ENCODE data around the gene HPSE2.
"Not testable (repeated sequence)": the region's sequence is repeated elsewhere in the genome, so short reads cannot be mapped to it uniquely, and the experiment has no call there.

The HPSE2 gene

DNA sequence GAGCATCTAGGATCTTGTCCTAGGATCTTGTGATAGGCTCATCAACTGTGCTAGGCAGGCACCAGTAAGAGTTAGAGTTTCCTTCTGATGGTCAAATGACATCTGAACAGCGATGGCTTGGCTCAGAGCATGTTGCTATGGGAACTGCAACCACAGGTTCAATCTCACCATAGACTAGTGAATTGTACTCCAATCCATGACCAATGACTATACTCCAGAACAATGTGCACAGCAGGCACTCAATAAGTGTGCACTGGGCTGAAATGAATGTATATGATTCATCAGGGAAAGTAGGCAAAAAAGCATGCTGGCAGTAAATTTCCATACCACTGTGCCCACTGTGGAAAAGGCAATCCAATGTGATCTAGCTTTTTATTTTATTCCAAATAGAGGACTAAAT, 625.4 kb downstream of the HPSE2 start:
- DNase-seq: no peak

DNA sequence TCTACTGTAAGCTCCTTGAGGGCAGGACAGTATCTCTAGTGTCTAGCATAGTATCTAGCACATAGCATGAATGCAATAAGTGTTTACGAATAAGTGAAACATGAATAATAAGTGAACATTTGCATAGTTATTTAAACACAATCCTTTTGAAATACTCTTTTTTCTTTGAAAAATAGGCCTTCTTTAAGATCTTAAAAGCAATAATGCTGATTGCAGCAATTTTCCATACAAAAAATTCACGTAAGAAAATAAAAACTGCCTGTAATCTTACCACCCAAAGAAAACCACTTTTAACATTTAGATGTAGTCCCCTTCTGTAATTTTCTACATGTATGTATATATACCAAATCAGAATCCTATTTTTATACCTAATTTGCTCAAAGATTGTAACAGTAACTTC, 626.4 kb downstream of the HPSE2 start:
- DNase-seq: no peak

DNA sequence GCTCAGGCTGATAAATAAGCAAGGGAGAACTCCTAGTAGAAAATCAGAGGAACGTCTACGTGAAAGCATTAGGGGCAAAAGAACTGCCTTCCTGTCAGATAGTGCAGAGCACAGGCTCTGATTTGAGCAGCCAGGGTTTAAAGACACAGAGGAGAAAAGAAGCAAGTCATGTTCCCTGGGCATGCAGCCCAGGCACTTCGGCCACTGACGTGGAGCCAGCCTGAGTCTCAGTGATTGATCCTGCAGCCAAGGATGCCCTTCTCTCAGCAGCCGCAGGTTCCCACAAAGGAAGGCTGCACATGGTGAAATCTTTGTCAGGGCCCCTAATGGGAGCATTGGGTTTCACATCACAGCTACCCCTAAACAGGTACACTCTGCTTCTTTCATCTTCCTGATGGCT, 627.2 kb downstream of the HPSE2 start:
- DNase-seq: no peak

DNA sequence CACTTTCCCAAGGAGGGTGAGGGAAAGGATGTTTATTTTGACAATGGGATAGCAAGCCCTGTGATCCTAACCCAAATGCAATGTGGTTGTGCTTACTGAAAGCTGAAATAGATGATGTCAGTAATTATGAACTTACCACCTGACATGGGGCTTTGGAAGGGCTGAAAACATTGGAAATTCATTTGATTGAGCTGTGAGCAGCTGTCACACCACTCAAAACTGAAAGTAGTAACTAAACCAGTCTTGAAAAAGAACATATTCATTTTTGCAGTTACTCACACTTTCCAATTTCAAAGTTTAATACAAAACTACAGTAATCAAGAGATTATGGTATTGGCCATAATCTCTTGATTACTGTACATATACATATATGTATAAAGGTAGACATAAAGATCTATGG, 633.4 kb downstream of the HPSE2 start:
- DNase-seq: no peak

DNA sequence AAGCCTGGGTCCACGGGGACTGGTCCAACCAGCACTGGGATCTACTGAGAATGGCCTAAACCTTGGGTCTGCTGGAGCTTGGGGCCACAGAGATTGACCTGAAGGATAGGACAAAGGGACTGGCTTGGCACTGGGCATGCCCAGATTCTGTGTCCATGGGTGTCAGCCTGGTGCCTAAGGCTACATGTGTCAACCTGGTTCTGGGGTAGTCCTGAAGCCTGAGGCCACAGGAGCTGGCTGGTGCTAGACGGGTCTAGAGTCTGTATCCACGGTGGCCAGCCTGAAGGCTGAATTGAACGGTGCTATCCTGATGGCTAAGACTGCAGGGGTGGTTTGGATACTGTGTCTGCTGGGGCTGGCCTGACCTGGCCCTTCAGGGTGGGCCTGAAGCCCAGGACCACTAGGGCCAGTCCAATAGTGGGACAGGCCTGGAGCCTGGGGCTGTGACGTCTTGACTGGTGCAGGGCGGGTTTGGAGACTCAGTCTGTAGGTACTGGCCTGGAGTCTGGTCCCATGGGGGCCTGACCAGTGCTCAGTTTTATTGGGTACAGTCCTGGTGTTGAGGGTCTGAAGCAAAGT, 636.5 kb downstream of the HPSE2 start:
- no peak for DNase-seq

DNA sequence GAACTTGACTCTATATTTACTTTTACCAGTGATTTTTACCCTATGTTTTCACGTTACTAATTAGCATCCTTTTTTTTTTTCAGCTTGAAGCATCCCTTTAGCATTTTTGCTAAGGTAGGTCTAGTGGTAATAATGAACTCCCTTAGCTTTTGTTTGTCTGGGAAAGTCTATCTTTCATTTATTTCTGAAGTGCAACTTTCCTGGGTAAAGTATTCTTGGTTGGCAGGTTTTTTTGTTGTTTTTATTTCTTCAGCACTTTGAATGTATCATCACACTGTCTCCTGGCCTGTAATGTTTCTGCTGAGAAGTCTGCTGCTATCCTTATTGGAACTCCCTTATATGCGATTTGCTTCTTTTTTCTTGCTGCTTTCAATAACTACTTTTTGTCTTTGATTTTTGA, 639.2 kb downstream of the HPSE2 start:
- no peak for DNase-seq

DNA sequence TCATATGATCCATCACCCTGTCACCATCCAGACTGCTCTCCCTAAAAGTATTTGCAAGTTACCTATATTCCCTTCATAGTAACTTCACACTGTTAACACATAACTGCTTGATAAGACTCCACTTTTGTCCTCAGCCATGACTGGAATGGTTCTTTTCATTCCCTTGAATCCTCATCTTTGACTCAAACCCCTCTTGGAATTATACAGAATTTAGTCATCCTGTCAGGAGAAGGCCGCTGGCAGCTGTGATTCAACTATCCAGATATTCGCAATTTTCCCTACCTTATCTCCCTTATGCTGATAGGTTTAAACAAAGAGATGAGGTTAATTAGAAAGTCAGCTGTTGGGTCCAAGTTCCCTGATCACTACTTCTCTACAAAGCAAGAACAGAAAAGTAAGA, 646.0 kb downstream of the HPSE2 start:
- no peak for DNase-seq

DNA sequence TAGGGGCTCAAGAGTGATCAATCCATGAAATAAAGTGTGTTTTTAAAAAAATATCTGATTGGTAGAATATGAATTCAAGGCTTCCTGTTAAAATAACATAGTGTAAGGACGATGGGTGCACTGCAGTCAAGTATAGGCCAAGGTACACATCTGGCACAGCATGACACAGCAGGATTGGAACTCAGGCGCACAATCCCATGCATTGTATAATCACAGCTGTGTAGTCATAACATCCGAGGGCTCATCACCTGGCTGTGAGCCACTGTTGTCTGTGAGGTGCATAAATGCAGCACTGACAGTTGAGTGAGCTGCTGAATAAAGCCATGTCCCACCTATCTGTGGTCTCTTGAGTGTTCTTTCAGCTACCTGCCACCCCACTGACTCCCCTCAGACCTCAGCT, 646.6 kb downstream of the HPSE2 start:
- DNase-seq: no peak

DNA sequence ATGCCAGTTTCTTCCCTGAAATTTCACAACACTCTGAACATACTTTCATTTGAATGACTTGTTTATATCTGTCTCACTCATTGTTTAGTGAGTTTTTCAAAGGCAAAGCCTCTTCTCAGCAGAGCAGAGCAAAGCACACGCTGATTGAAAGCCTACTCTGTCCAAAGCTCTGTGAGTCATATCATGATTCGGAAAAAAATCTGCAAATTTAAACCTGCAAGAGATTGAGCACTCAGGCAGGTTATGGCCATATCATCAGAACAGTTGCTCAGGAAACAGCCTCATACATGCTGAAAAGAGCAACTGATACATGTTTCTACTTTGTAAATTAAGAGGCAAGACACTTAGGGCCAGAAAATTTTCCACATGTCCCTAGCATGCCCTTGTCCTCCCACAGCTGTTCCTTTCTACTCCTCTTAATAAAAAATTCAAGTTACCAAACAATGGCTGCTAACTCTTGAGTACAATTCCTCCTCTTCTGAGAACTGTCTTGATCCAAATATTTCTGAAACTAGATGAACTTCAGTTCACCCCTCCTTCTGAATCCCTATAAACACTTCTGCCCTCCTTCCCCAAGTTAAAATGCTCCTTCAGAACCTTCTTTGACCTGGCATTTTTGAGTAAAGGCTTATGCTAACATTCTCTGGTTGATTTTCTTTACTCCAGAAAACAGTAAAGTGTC, 648.4 kb downstream of the HPSE2 start:
- no peak for DNase-seq

DNA sequence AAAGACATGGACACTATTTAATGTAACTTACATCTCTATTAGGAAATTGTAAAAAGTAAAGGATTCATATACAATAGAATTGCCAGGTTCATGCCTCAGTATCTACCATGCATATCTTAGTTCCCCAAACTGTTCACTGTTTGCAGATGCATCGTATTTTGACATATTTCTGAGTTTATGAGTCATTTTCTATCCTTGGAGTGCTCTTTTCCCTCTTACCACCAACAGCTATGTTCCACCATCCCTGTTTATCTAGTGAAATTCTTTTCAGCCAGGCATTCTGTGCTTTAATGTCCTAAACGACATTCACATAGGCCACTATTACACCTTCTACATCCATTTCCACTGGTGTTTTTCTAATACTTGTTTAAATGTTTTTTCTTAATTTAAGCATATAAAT, 649.6 kb downstream of the HPSE2 start:
- no peak for DNase-seq

DNA sequence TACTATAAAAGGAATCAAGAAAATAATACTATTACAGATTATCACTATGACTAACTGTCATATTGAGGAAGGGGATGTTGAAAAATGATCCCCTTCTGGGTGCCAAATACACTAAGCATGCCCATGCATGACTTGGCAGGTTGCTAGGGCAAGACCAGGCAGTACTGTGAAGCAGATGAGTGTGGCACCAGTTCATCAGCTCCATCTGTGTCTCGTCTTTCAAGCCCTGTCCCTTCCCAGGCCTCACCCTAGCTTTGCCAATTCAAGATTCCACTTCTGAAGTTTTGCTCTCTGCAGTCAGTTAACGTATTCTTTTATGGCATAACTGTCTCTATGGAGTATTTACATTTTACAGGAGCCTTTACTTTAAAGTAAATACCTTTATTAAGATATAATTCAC, 653.3 kb downstream of the HPSE2 start:
- no peak for DNase-seq

DNA sequence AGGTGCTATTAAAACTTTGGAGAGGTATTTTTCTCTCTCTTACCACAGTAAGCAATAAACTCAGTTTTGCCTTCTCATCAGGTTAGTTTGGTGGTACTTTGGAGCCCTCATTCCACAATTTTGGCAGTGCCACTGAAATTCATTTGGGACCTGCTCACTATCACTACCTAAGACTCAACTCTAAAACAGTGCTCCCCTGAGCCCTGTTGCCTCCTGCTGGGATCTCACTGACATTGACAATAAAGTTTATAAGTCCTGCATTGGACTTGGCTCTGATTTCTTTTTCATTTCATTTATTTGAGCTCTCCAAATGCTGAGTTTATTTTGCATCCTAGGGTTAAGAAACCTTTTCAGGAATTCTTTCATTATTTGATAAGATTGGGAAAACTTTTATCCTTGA, 658.1 kb downstream of the HPSE2 start:
- DNase-seq: no peak

DNA sequence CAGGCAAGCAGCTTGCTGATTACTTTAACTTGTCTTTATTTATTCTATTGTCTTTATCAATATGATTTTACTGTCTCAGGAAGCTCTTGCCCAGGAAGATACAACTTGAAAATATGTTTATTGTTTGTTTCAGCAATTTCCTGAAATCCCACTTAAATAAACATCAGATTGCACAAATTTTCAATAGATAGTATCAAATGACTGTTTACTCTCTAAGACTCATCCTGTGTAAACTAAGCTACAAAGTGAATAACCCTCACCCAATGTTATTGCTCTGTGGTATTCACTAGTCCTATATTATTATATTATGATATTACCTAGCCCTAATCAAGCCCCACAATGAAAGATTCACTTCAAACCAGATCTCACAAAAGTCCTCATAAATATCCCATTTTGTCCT, 658.5 kb downstream of the HPSE2 start:
- DNase-seq: no peak

DNA sequence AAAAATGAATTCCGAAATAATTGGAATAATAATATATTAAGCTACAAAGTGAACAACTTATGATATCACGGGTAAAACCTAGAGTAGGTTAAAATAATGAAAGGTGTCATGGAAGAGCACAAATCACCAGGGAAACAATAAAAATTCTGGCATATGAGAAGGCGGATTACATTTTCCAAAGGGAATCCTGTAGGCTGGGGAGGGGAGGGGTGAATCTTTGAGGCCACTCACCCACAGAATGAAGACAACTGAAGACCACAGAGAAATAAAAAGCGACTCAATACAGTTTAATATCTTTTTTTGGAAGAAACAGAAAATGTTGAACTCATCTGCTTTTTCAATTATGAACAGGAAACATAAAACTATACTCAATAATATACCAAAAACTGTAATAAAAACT, 659.6 kb downstream of the HPSE2 start:
- no peak for DNase-seq

DNA sequence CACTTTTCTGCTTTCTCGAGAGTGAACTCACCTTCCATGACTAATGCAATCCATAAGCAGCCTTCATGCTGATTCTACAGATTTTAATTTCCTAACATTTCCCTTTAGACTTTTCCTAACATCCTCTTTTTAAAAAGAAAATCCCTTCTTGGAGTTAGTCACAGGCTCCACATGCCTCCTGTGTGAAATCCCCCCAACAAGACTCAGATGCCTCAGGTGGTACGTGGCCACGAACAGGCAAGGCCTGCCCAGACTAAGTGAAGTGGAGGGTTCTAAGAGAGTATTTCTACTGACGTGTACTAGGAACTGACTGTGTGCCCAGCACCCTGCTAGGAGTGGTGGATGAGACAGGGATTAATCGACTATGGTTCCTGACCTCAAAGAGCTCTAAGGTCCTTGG, 663.1 kb downstream of the HPSE2 start:
- no peak for DNase-seq

DNA sequence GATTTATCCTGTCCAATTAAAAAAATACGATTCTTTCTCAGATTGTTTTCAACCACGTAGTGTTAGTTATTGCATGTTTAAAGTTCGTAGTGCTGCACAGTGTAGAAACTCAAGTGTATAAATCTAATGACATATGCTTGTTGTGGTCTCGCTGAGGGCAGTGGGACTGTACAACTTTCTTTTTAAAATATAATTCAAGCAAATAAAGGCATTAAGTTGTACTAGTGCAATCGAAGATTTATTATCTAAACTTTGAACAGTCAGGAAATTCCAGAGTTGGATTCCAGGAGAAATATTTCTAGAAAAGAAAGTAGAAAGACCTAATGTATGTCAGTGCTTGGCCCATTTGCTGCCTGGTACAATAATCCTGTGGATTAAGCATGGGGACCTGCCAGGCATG, 664.8 kb downstream of the HPSE2 start:
- DNase-seq: no peak

DNA sequence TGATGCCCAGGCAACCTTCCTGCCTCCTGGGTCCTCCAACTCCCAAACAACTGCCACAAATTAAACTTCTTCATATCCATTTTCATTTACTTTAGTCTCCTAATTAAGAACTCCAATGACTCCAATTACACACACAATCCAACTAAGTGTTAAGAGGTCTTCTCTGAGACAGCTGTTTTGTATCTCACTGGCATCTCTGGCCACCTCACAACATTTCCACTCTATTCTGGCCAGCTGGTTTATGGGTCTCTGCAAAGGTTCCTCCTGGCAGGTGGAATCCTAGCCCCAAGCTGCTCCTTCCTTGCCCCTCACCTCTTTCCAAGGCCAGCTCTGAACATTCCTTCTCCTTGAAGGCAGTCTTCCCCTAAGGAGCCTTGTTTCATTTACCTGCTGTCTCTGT, 665.8 kb downstream of the HPSE2 start:
- no peak for DNase-seq

DNA sequence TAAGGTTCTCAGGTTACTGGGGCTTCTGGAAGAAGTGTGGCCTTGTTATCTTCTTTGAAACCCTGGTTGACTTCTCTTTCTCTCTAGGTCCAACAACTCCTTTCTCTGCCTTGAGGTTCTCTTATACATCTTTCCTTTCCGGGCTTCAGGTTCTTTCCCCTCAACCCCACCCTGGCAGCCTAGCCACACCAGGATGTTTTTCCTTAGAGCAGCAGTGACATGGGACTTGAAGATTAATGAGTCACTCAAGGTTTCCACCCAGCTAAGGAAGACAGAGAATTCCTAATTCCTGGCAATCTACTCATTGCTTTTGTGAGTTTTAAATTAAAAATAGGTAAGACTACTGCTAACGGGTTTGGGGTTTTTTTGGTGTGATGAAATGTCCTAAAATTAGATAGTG, 667.1 kb downstream of the HPSE2 start:
- DNase-seq: no peak

DNA sequence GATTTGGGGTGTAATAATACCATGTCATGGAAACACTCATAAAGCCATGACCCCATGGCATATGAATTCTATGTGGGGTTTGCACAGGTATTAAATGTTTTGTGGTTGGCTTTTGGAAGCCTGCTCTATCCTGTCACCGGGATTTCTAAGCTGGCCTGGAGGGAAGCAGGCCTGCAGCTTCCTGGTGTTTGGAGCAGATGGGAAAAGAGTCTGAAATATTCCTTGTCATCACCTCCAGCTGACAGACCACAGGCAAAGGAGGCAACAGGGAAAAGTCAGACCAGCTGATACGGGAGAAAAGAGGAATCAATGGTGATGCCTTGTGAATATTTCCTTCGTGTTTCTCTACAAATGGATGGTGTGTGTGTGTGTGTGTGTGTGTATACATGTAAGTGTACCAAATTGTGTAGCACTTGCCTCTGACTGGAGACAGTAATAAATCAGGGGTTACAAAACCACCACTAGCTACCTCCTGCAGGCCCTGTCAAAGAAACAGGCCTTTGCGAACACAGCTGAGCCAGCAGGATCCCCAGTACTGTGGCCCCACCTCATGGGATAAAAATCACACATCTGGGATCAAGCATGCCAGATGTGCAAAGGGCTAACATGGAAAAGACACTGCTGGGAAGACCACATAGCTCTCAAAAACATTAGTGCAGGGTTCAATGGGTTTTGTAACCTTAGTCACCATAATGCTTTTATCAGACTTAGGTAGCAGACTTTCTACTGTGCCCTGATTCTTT, 668.1 kb downstream of the HPSE2 start:
- DNase-seq: no peak

DNA sequence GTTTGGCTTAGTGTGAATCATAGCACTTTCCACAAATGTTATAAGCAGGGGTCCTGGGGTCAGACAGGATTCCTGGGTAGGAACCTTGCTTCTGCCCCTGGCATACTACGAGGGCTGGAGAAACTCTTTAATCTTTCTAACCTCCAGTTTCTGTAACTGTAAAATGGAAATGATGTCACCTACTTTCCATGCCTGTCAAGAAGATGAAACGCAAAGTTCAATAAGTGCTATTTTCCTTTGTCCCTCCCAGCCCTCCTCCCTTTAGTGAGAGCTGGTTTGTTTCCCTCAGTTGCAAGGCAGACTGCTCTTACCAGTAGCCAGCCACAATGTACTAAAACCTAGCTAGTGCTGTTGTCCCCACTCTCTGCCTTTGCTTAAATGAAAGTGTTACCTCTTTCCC, 671.8 kb downstream of the HPSE2 start:
- no peak for DNase-seq

DNA sequence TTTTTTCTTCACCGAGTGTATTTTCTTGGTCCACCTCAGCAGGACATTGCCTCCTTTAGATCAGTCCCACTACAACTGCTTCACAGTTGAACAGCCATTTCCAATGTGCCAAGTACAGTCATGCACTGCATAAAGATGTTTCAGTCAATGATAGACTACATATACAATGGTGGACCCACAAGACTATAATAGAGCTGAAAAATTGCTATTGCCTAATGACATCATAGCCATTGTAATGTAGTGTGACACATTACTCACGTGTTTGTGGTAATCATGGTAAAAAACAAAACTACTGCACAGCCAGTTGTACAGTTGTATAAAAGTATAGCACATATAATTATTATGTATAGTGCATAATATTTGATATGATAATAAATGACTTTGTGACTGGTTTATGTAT, 675.1 kb downstream of the HPSE2 start:
- no peak for DNase-seq

DNA sequence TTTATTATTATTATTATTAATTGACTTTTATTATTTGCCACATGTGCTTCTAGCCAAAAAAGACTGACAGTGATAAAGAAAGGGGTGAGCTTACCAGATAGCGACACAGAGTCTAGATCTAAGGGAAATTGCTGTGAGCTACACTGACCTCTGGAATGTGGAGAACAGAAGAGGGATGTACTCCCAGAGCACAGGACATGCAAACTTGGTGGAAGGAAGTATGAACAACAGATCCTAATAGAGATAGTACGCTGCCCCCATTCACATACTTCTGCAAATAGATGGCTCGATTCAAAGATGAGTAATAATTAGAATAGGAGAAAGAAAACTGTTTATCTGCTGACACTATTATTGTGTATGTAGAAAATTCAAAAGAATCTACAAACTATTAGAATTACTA, 679.6 kb downstream of the HPSE2 start:
- DNase-seq: no peak

DNA sequence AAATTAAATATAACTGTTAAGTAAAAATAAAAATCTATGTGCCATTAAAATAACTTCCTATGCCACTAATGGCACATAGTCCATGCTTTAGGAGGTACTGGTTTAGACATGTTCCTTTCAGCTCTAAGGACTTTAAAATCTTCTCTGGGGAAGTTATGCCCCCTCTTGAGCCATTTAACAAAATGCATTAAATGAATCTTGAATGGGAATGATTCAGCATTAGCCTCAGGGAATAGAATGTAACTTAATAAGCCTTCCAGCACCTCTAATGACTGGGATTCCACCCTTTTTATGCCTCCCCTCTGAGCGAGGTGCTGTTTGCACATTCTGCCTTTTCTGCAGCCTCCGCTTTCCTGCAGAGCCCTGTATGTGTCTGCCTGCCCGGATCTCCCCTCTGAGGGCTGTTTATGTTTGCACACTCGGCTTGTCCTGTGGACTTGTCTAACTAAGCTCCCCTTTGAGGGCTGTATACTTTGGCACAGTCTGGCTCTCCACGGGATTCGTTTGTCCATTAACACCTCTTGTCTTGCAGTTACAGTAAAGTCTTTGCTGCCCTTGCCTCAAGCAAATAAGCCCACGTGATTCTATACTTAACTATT, 680.5 kb downstream of the HPSE2 start:
- no peak for DNase-seq

DNA sequence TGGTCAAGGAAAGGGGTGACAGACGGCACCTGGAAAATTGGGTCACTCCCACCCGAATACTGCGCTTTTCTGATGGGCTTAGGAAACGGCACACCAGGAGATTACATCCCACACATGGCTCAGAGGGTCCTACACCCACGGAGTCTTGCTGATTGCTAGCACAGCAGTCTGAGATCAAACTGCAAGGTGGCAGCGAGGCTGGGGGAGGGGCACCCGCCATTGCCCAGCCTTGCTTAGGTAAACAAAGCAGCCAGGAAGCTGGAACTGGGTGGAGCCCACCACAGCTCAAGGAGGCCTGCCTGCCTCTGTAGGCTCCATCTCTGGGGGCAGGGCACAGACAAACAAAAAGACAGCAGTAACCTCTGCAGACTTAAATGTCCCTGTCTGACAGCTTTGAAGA, 694.1 kb downstream of the HPSE2 start:
- DNase-seq: not testable (repeated sequence)
